ENCODE measurements around the gene CREB3L2. TPM values are rescaled to one million over a fixed set of nuclear protein-coding genes. Genes with fewer than 3 reads are reported as not detected.

CREB3L2 gene
- total RNA-seq, 4 donors from 2014 or later = 33.1 to 59.1 (median 43.3) TPM

DNA sequence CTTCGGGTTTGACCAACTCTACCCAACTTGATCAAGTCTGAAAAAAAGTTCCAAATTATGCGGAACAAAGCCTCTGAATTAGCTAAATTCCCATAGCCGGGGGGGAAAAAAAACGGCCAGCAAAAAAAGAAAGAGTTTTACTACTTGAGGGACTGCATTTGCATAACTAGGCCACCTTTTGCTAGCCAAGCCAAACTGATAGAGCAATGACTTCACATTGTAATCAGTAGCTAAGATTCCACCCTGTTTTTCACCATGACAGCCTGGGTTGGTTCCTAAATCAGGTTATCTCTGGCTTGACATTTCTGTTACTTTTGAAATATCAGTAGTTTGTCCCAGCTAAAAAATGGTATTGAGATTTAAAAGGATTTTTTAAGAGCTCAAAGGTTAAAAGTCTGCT lies 31.4 kb upstream of the CREB3L2 start:
- Histone ChIP-seq H3K4me3 (no peak overlapping the region), H3K27ac (no peak overlapping the region), H3K9me3 (no peaks in the 10 kb centered on the region), H3K27me3 (no peaks in the 10 kb centered on the region), H3K36me3 (no peaks in the 10 kb centered on the region), H3K4me1 (no peaks in the 10 kb centered on the region)
- WGBS, 2 donors (ENCODE audit: low coverage in 1 of 2) = 92 to 93% methylated on average over 2 to 4 of the region's 4 CpGs
- TF ChIP-seq EP300 (IDR thresholded peaks at IDR 0.05) (no peak), POLR2AphosphoS5 (IDR thresholded peaks at IDR 0.05) (no peak), POLR2A (IDR thresholded peaks at IDR 0.05) (no peak)
- TF ChIP-seq, protein P1, sequence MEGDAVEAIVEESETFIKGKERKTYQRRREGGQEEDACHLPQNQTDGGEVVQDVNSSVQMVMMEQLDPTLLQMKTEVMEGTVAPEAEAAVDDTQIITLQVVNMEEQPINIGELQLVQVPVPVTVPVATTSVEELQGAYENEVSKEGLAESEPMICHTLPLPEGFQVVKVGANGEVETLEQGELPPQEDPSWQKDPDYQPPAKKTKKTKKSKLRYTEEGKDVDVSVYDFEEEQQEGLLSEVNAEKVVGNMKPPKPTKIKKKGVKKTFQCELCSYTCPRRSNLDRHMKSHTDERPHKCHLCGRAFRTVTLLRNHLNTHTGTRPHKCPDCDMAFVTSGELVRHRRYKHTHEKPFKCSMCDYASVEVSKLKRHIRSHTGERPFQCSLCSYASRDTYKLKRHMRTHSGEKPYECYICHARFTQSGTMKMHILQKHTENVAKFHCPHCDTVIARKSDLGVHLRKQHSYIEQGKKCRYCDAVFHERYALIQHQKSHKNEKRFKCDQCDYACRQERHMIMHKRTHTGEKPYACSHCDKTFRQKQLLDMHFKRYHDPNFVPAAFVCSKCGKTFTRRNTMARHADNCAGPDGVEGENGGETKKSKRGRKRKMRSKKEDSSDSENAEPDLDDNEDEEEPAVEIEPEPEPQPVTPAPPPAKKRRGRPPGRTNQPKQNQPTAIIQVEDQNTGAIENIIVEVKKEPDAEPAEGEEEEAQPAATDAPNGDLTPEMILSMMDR (IDR thresholded peaks at IDR 0.05) = no peak
- ATAC-seq = no peak

DNA sequence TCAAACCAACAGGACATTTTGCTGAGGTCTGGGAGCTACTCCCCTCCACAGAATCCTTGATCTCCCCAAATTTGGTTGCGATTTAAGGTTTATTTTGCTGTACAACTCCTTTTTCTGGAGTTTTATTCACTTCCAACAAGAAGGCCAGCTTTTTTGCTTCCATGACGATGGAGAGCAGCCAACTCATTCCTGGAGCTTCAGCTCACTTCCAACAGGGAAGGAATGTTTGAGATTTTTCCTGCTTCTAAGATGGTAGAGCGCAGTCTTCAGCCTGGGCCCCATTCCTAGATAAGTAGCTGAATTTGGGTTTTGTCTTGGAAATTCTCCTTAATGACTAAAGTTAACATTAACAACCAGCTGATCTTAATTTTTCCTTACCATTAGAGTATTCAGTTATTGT lies 30.9 kb upstream of the CREB3L2 start:
- no peaks in the 10 kb centered on the region for H3K9me3 ChIP-seq
- H3K4me3 ChIP-seq = no peak overlapping the region
- ATAC-seq = no peak
- no peaks in the 10 kb centered on the region for H3K36me3 ChIP-seq
- 72 to 81% methylated on average over 3 of the region's 3 CpGs for WGBS, 2 donors (ENCODE audit: low coverage in 1 of 2)
- no peak for TF ChIP-seq EP300 (IDR thresholded peaks at IDR 0.05)
- TF ChIP-seq POLR2AphosphoS5 (IDR thresholded peaks at IDR 0.05) = no peak
- TF ChIP-seq POLR2A (IDR thresholded peaks at IDR 0.05) = no peak
- TF ChIP-seq, protein P1 (IDR thresholded peaks at IDR 0.05) = no peak
- H3K4me1 ChIP-seq = no peaks in the 10 kb centered on the region
- H3K27ac ChIP-seq = no peak overlapping the region
- no peaks in the 10 kb centered on the region for H3K27me3 ChIP-seq

DNA sequence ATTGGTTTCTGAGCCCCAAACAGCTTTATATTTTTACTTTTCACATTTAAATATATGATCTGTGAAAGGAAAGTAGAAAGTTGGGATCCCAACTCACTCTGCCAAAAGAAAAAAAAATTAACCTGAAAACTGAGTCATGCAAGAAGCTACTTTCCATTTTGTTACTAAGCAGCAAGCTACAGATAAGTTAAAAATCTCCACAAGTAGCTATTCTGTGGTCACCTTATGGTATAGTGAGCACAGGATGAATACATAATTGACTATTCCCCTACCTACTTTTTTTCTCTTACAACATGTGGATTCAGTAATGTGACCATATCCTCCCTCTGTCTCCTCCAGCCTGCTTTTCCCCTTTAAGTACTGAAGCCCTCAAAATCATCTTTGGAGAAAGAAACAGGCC lies 30.3 kb upstream of the CREB3L2 start:
- no peak overlapping the region for H3K4me3 ChIP-seq
- H3K27ac ChIP-seq = no peak overlapping the region
- no peaks in the 10 kb centered on the region for H3K4me1 ChIP-seq
- H3K9me3 ChIP-seq = no peaks in the 10 kb centered on the region
- no peaks in the 10 kb centered on the region for H3K36me3 ChIP-seq
- TF ChIP-seq EP300 (IDR thresholded peaks at IDR 0.05) (no peak), POLR2AphosphoS5 (IDR thresholded peaks at IDR 0.05) (no peak), POLR2A (IDR thresholded peaks at IDR 0.05) (no peak)
- TF ChIP-seq, protein P1 (IDR thresholded peaks at IDR 0.05) = no peak
- ATAC-seq = no peak
- H3K27me3 ChIP-seq = no peaks in the 10 kb centered on the region

DNA sequence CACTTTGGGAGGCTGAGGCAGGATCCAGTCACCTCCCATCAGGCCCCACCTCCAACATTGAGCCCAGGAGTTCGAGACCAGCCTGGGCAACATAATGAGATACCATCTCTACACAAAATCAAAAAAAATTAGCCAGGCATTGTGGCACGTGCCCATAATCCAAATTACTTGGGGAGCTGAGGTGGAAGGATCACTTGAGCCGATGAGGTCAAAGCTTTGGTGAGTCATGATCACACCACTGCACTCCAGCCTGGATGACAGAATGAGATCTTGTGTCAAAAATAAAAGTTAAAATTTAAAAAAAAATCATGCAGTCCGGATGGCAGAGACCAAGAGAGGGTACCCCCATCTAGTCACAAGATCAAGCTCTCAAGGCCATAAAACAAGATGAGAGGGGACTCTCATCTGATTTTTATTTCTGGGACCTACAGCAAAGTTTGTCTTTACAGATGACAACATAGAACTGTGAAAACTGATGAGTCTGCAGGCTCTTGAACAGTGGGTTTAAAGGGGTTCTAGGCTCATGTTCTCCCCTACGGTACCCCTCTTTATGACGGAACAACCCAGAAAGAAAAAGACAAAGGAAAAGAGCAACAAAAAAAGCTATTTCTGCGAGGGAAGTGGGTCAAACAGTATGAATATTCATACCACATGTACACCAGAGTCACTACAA lies 28.9 kb upstream of the CREB3L2 start:
- 80 to 83% methylated on average over 4 to 6 of the region's 7 CpGs for WGBS, 2 donors (ENCODE audit: low coverage in 1 of 2)
- TF ChIP-seq POLR2AphosphoS5 (IDR thresholded peaks at IDR 0.05) (no peak), EP300 (IDR thresholded peaks at IDR 0.05) (no peak), POLR2A (IDR thresholded peaks at IDR 0.05) (no peak)
- TF ChIP-seq, protein P1 (IDR thresholded peaks at IDR 0.05) = no peak
- no peak overlapping the region for H3K27ac ChIP-seq
- H3K4me3 ChIP-seq = no peak overlapping the region
- no peaks in the 10 kb centered on the region for H3K9me3 ChIP-seq
- H3K36me3 ChIP-seq = no peaks in the 10 kb centered on the region
- H3K4me1 ChIP-seq = no peaks in the 10 kb centered on the region
- ATAC-seq = no peak
- H3K27me3 ChIP-seq = no peaks in the 10 kb centered on the region

DNA sequence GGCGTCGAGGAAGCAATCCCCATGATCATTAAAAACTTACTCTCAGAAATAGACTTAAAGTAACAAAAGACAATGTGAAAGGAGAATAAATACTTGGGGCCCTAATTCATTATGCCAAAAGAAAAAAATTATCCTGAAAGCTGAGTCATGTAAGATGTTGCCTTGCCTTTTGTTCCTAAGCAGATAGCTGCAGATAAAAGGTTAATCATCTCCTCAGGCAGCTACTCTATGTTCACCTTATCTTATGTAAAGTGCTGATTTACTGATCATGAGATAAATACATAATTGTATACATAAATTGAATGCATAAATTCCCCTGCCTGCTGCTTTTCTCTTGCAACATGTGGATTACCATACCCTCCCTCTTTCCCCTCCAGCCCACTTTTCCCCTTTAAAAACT lies 28.1 kb upstream of the CREB3L2 start:
- Histone ChIP-seq H3K36me3 (no peaks in the 10 kb centered on the region), H3K4me1 (no peaks in the 10 kb centered on the region), H3K4me3 (no peak overlapping the region), H3K27me3 (no peaks in the 10 kb centered on the region), H3K27ac (no peak overlapping the region), H3K9me3 (no peaks in the 10 kb centered on the region)
- TF ChIP-seq, protein P1 (IDR thresholded peaks at IDR 0.05) = no peak
- TF ChIP-seq POLR2A (IDR thresholded peaks at IDR 0.05) (no peak), POLR2AphosphoS5 (IDR thresholded peaks at IDR 0.05) (no peak), EP300 (IDR thresholded peaks at IDR 0.05) (no peak)
- 83% methylated on average over 2 of the region's 2 CpGs for WGBS, 2 donors (ENCODE audit: low coverage in 1 of 2)
- ATAC-seq = no peak
